WTC11 (cell line): Measurements from ENCODE around the gene RNF19B. TPM values are rescaled to one million over a fixed set of nuclear protein-coding genes. Genes with fewer than 3 reads are reported as not detected.

Source experiments
- ATAC-seq: fragments of 200-7000 bp; cut with Tn5 transposase; 2 replicates; pipeline ENCODE4 v1.10.0; 2021; ENCODE audit warnings: mild to moderate bottlenecking, moderate library complexity
- CTCF ChIA-PET: fragments of 300-600 bp; sonication (Branson Sonifier 250); formaldehyde crosslinking; loops from one replicate; lab custom pipeline; 2021; ENCODE audit warnings: antibody characterized with exemption; lab: Charles Lee
- POLR2A ChIA-PET: fragments of 350-600 bp; sonication (Branson Sonifier 250); formaldehyde crosslinking; loops from one replicate; lab custom pipeline; 2021; ENCODE audit warnings: antibody characterized with exemption; lab: Charles Lee
- DNase-seq: peaks from one replicate; pipeline ENCODE4 v3.0.0; 2021; ENCODE audit warnings: low spot score
- H3K27ac Mint-ChIP-seq: 2 replicates; pipeline ENCODE4 v1.8.0; 2021; ENCODE audit warnings: mixed read lengths
- H3K27me3 Mint-ChIP-seq: 2 replicates; pipeline ENCODE4 v1.8.0; 2021; ENCODE audit warnings: low read depth, mild to moderate bottlenecking, moderate library complexity, mixed read lengths
- H3K36me3 Mint-ChIP-seq: 2 replicates; pipeline ENCODE4 v1.8.0; 2021; ENCODE audit warnings: mixed read lengths
- H3K4me1 Mint-ChIP-seq: 2 replicates; pipeline ENCODE4 v1.8.0; 2022; ENCODE audit warnings: mixed read lengths
- H3K4me3 Mint-ChIP-seq: 2 replicates; pipeline ENCODE4 v1.8.0; 2021; ENCODE audit warnings: mild to moderate bottlenecking, moderate library complexity, mixed read lengths
- H3K9me3 Mint-ChIP-seq: 2 replicates; pipeline ENCODE4 v1.8.0; 2021; ENCODE audit warnings: mixed read lengths
- CREM ChIP-seq: sonication (generic); formaldehyde crosslinking; IDR thresholded peaks from 2 replicates; pipeline ENCODE4 v1.8.1; 2022; ENCODE audit warnings: mild to moderate bottlenecking, missing genetic modification reagents, moderate library complexity
- GTF2I ChIP-seq: fragments of 250-450 bp; sonication (Bioruptor Pico); conservative IDR thresholded peaks from 2 replicates; pipeline ENCODE4 v1.4.0; 2021; ENCODE audit warnings: mild to moderate bottlenecking
- HMGA2 ChIP-seq: fragments of 250-450 bp; sonication (Bioruptor Pico); IDR thresholded peaks from 2 replicates; pipeline ENCODE4 v1.4.0; 2021; ENCODE audit warnings: mild to moderate bottlenecking, moderate library complexity
- MLX ChIP-seq: sonication (generic); formaldehyde crosslinking; IDR thresholded peaks from 2 replicates; pipeline ENCODE4 v1.8.1; 2023; ENCODE audit warnings: mild to moderate bottlenecking, missing genetic modification reagents, moderate library complexity
- MXD4 ChIP-seq: fragments of 250-450 bp; sonication (Bioruptor Pico); IDR thresholded peaks from 2 replicates; pipeline ENCODE4 v1.8.0; 2021; ENCODE audit warnings: mild to moderate bottlenecking, moderate library complexity, borderline replicate concordance
- NFATC4 ChIP-seq: fragments of 250-450 bp; sonication (Bioruptor Pico); IDR thresholded peaks from 2 replicates; pipeline ENCODE4 v1.9.0; 2021; ENCODE audit warnings: mild to moderate bottlenecking
- SMAD4 ChIP-seq: sonication (generic); formaldehyde crosslinking; IDR thresholded peaks from 2 replicates; pipeline ENCODE4 v1.8.0; 2022; ENCODE audit warnings: mild to moderate bottlenecking, missing genetic modification reagents
- SOX15 ChIP-seq: fragments of 250-450 bp; sonication (Bioruptor Pico); IDR thresholded peaks from 2 replicates; pipeline ENCODE4 v1.9.0; 2021; ENCODE audit warnings: mild to moderate bottlenecking
- TEAD1 ChIP-seq: sonication (generic); formaldehyde crosslinking; IDR thresholded peaks from 2 replicates; pipeline ENCODE4 v1.8.0; 2022; ENCODE audit warnings: mild to moderate bottlenecking, missing genetic modification reagents
- TEAD4 ChIP-seq: sonication (generic); formaldehyde crosslinking; IDR thresholded peaks from 2 replicates; pipeline ENCODE4 v1.8.0; 2022; ENCODE audit warnings: mild to moderate bottlenecking, missing genetic modification reagents
- ZBTB43 ChIP-seq: sonication (generic); formaldehyde crosslinking; IDR thresholded peaks from 2 replicates; pipeline ENCODE4 v1.8.1; 2023; ENCODE audit warnings: mild to moderate bottlenecking, missing genetic modification reagents
- ZNF121 ChIP-seq: sonication (generic); formaldehyde crosslinking; IDR thresholded peaks from 2 replicates; pipeline ENCODE4 v1.8.0; 2023; ENCODE audit warnings: missing genetic modification reagents
- ZNF138 ChIP-seq: sonication (generic); formaldehyde crosslinking; conservative IDR thresholded peaks from 2 replicates; pipeline ENCODE4 v1.8.1; 2022; ENCODE audit warnings: mild to moderate bottlenecking, moderate library complexity, missing genetic modification reagents
- ZNF219 ChIP-seq: sonication (generic); formaldehyde crosslinking; IDR thresholded peaks from 2 replicates; pipeline ENCODE4 v1.8.0; 2023; ENCODE audit warnings: missing genetic modification reagents, mild to moderate bottlenecking, borderline replicate concordance
- ZNF232 ChIP-seq: sonication (generic); formaldehyde crosslinking; IDR thresholded peaks from 2 replicates; pipeline ENCODE4 v1.8.0; 2022; ENCODE audit warnings: mild to moderate bottlenecking, missing genetic modification reagents
- ZNF281 ChIP-seq: sonication (generic); formaldehyde crosslinking; IDR thresholded peaks from 2 replicates; pipeline ENCODE4 v1.8.0; 2023; ENCODE audit warnings: mild to moderate bottlenecking, missing genetic modification reagents
- ZNF396 ChIP-seq: fragments of 250-450 bp; sonication (Bioruptor Pico); IDR thresholded peaks from 2 replicates; pipeline ENCODE4 v1.8.0; 2021; ENCODE audit warnings: mild to moderate bottlenecking, moderate library complexity, borderline replicate concordance
- ZSCAN18 ChIP-seq: fragments of 250-450 bp; sonication (Bioruptor Pico); IDR thresholded peaks from 2 replicates; pipeline ENCODE4 v2.1.2; 2022; ENCODE audit warnings: mild to moderate bottlenecking, moderate library complexity
- total RNA-seq: library from RNA; stranded (reverse); gene quantifications from 3 replicates; pipeline ENCODE4 v1.2.3, GENCODE V29; 2021

Gene RNF19B
- total RNA-seq, 1 experiment from 2014 or later: 21.9 TPM

GRCh38 chr1:32981003-32981901 lies 16.6 kb upstream of the RNF19B start:
- POLR2A ChIA-PET: interaction anchor here (2.0 kb wide), 1 partner anchor 17 kb away, joined by 8 read pairs; the partner anchor contains the start of gene RNF19B
- Mint-ChIP-seq H3K4me3 (no peak overlapping the region), H3K27me3 (peaks cover 11% of the 10 kb centered on the region; the same call in 1 of the 2 replicates)
- no peak for TF ChIP-seq MXD4 (CRISPR knock-in tag)
- peak; percentile 77 for TF ChIP-seq GTF2I (CRISPR knock-in tag)
- no peak for TF ChIP-seq ZNF121 (CRISPR knock-in tag)
- TF ChIP-seq, all 79 proteins: peak for 1
- DNase-seq: no peak
- ATAC-seq: peak; percentile 16
- CTCF ChIA-PET: interaction anchor here (0.7 to 2.2 kb wide), 9 partner anchors 11 to 227 kb away, joined by 3 to 8 read pairs (median 5); partner anchors contain the start of gene RNF19B
- no peaks in the 10 kb centered on the region for H3K36me3 Mint-ChIP-seq
- peaks cover 61% of the 10 kb centered on the region for H3K4me1 Mint-ChIP-seq
- H3K27ac Mint-ChIP-seq: peak overlapping the region; percentile 66; the same call in 1 of the 2 replicates
- no peaks in the 10 kb centered on the region for H3K9me3 Mint-ChIP-seq

GRCh38 chr1:32980080-32980479 lies 15.5 kb upstream of the RNF19B start:
- H3K9me3 Mint-ChIP-seq: 0 out of 2 replicates have a peak, but pooled peaks cover 3% of the 10 kb centered on the region
- ChIA-PET CTCF (interaction anchor here (0.6 to 2.2 kb wide), 6 partner anchors 12 to 88 kb away, joined by 3 to 8 read pairs (median 5); no protein-coding TSS in a partner anchor), POLR2A (interaction anchor here (2.0 kb wide), 1 partner anchor 16 kb away, joined by 8 read pairs; the partner anchor contains the start of gene RNF19B)
- ATAC-seq (no peak), DNase-seq (no peak)
- peaks cover 61% of the 10 kb centered on the region for H3K4me1 Mint-ChIP-seq
- peaks cover 9% of the 10 kb centered on the region for H3K36me3 Mint-ChIP-seq
- no peak overlapping the region for H3K4me3 Mint-ChIP-seq
- no peak overlapping the region for H3K27ac Mint-ChIP-seq
- peaks cover 16% of the 10 kb centered on the region for H3K27me3 Mint-ChIP-seq
- TF ChIP-seq ZBTB43 (CRISPR knock-in tag) (no peak), ZSCAN18 (no peak), ZNF138 (CRISPR knock-in tag) (no peak), ZNF396 (no peak), HMGA2 (CRISPR knock-in tag) (no peak), ZNF281 (CRISPR knock-in tag) (no peak), NFATC4 (CRISPR knock-in tag) (no peak), TEAD1 (no peak), SOX15 (no peak), ZNF232 (no peak), MLX (CRISPR knock-in tag) (no peak), GTF2I (CRISPR knock-in tag) (no peak), SMAD4 (no peak), TEAD4 (CRISPR knock-in tag) (no peak), ZNF219 (no peak), CREM (CRISPR knock-in tag) (no peak)
- TF ChIP-seq, all 79 proteins: peak for 0
